ENCODE results near the gene IL1RN. TPM values are rescaled to one million over a fixed set of nuclear protein-coding genes. Genes with fewer than 3 reads are reported as not detected.

IL1RN gene
- total and polyA plus RNA-seq, 10 of the 15 experiments (the other 5 are each of a cell fraction or from before 2014, with no cell fraction given) = 0.04 TPM; not detected in 7

DNA sequence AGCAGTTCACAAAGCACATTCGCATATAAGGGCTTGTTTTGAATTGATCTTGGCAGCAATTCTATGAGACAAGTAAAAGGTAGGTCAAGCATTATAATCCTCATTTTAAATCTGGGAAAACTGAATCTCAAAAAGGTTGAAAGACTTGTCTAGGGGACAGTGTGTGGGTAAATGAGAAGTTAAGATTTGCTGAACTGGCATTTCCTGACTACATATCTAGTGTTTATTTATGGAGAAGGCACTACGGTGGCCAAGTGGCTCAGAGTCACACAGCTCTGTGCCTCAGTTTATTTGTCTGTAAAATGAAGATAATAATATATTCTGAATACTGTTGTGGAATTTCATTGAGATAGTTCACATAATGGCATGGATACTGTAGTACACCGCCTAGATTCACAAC, 16.3 kb upstream of the IL1RN start:
- H4K20me1 ChIP-seq (ENCODE audit: control insufficient read depth, insufficient read depth) = no peaks in the 10 kb centered on the region
- H3K4me2 ChIP-seq (ENCODE audit: control insufficient read depth, insufficient read depth) = no peak overlapping the region
- ChIA-PET RAD21 (ENCODE audit: unreplicated experiment) (no interaction called here), SMC1A (ENCODE audit: uncharacterized antibody, unreplicated experiment) (no interaction called here), CTCF (no interaction called here), POLR2A (no interaction called here)
- no peak overlapping the region for H2AFZ ChIP-seq (ENCODE audit: control insufficient read depth, low read depth, low read length)
- DNase-seq (ENCODE audit: low read depth, low spot score) = no peak
- TF ChIP-seq NR2C2 (IDR thresholded peaks at IDR 0.05; ENCODE audit: borderline replicate concordance, control insufficient read depth, insufficient read length, low read depth) = no peak
- TF ChIP-seq MEF2A (IDR thresholded peaks at IDR 0.05; ENCODE audit: insufficient read depth, low read depth, low read length) = no peak
- TF ChIP-seq JUNB (IDR thresholded peaks at IDR 0.05) = no peak
- TF ChIP-seq MTA3 (IDR thresholded peaks at IDR 0.05; ENCODE audit: borderline replicate concordance, low read length) = no peak
- no peak for TF ChIP-seq RELA (IDR thresholded peaks at IDR 0.05; ENCODE audit: borderline replicate concordance, partially characterized antibody)
- TF ChIP-seq MTA2 (IDR thresholded peaks at IDR 0.05; ENCODE audit: low read depth) = no peak
- TF ChIP-seq ESRRA (IDR thresholded peaks at IDR 0.05; ENCODE audit: low read length) = no peak
- no peak for TF ChIP-seq EED (IDR thresholded peaks at IDR 0.05; ENCODE audit: low read depth)
- TF ChIP-seq HDGF (IDR thresholded peaks at IDR 0.05) = no peak
- TF ChIP-seq, protein P1, sequence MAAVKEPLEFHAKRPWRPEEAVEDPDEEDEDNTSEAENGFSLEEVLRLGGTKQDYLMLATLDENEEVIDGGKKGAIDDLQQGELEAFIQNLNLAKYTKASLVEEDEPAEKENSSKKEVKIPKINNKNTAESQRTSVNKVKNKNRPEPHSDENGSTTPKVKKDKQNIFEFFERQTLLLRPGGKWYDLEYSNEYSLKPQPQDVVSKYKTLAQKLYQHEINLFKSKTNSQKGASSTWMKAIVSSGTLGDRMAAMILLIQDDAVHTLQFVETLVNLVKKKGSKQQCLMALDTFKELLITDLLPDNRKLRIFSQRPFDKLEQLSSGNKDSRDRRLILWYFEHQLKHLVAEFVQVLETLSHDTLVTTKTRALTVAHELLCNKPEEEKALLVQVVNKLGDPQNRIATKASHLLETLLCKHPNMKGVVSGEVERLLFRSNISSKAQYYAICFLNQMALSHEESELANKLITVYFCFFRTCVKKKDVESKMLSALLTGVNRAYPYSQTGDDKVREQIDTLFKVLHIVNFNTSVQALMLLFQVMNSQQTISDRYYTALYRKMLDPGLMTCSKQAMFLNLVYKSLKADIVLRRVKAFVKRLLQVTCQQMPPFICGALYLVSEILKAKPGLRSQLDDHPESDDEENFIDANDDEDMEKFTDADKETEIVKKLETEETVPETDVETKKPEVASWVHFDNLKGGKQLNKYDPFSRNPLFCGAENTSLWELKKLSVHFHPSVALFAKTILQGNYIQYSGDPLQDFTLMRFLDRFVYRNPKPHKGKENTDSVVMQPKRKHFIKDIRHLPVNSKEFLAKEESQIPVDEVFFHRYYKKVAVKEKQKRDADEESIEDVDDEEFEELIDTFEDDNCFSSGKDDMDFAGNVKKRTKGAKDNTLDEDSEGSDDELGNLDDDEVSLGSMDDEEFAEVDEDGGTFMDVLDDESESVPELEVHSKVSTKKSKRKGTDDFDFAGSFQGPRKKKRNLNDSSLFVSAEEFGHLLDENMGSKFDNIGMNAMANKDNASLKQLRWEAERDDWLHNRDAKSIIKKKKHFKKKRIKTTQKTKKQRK (IDR thresholded peaks at IDR 0.05; ENCODE audit: low read depth, low read length) = no peak
- TF ChIP-seq ASH2L (IDR thresholded peaks at IDR 0.05; ENCODE audit: borderline replicate concordance, low read depth) = no peak
- no peak for TF ChIP-seq BRCA1 (IDR thresholded peaks at IDR 0.05; ENCODE audit: low read depth, low read length)
- no peak for TF ChIP-seq SIX5 (IDR thresholded peaks at IDR 0.05; ENCODE audit: low read depth, low read length, severe bottlenecking)
- TF ChIP-seq, protein P2, sequence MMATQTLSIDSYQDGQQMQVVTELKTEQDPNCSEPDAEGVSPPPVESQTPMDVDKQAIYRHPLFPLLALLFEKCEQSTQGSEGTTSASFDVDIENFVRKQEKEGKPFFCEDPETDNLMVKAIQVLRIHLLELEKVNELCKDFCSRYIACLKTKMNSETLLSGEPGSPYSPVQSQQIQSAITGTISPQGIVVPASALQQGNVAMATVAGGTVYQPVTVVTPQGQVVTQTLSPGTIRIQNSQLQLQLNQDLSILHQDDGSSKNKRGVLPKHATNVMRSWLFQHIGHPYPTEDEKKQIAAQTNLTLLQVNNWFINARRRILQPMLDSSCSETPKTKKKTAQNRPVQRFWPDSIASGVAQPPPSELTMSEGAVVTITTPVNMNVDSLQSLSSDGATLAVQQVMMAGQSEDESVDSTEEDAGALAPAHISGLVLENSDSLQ (IDR thresholded peaks at IDR 0.05) = no peak
- TF ChIP-seq BACH1 (IDR thresholded peaks at IDR 0.05; ENCODE audit: borderline replicate concordance) = no peak
- no peak for TF ChIP-seq WRNIP1 (IDR thresholded peaks at IDR 0.05; ENCODE audit: borderline replicate concordance, low read depth, low read length)
- no peak for TF ChIP-seq KLF5 (IDR thresholded peaks at IDR 0.05; ENCODE audit: partially characterized antibody)
- H3K9ac ChIP-seq (ENCODE audit: control insufficient read depth, insufficient read depth, low read length) = no peak overlapping the region
- BruUV-seq (replicated peaks) = no TSS peak
- H3K4me3 ChIP-seq = no peak overlapping the region
- FAIRE-seq = no peak
- no peaks in the 10 kb centered on the region for H3K27me3 ChIP-seq (replicated peaks in 1 of 2; ENCODE audit: control insufficient read depth in 2 of 2, insufficient read depth in 2 of 2, low read length in 1 of 2)
- no peaks in the 10 kb centered on the region for H3K79me2 ChIP-seq (ENCODE audit: control insufficient read depth, insufficient read depth, low read length)
- WGBS (ENCODE audit: insufficient coverage, insufficient replicate concordance, low lambda C conversion rate, missing lambda C conversion rate) = 76% methylated on average over 3 of the region's 3 CpGs
- H3K27ac ChIP-seq (ENCODE audit: control insufficient read depth, insufficient read depth) = no peak overlapping the region
- no peaks in the 10 kb centered on the region for H3K36me3 ChIP-seq (ENCODE audit: control insufficient read depth in 2 of 2, insufficient read depth in 2 of 2, low read length in 1 of 2)
- intact Hi-C loops (cut with micrococcal nuclease; ENCODE audit: unreplicated experiment) (no loop called here), in situ Hi-C loops (cut with MboI) (no loop called here)
- H3K4me1 ChIP-seq (ENCODE audit: control insufficient read depth, insufficient read depth, low read length) = peaks cover 6% of the 10 kb centered on the region
- H3K9me3 ChIP-seq (replicated peaks; ENCODE audit: control insufficient read depth, insufficient read depth, low read length) = no peaks in the 10 kb centered on the region
- no peak for ATAC-seq

All from GM12878 (cell line).